HepG2 (cell line): ENCODE measurements around the gene PRODH. TPM values are rescaled to one million over a fixed set of nuclear protein-coding genes. Genes with fewer than 3 reads are reported as not detected.
"Not testable (repeated sequence)": the region's sequence is repeated elsewhere in the genome, so short reads cannot be mapped to it uniquely, and the experiment has no call there.

Experiments used
- ATAC-seq: fragments of 200-7000 bp; cut with Tn5 transposase; 3 replicates; pipeline ENCODE4 v1.9.1; 2020; ENCODE audit warnings: mild to moderate bottlenecking, moderate library complexity
- BruUV-seq: library from RNA; stranded (reverse); fragments of 400-500 nt; replicated peaks from 2 replicates; lab custom pipeline; 2021; lab: Mats Ljungman, UMichigan
- CTCF ChIA-PET: fragments of 300-600 bp; formaldehyde crosslinking; extraction: SDS; loops from one replicate; lab custom pipeline; 2021; ENCODE audit warnings: low total read pairs, inconsistent platforms, low intra/inter-chr PET ratio; lab: Yijun Ruan, JAX
- POLR2A ChIA-PET: fragments of 350-600 bp; sonication (Branson Sonifier 250); formaldehyde crosslinking; loops from one replicate; lab custom pipeline; 2020; ENCODE audit warnings: antibody characterized with exemption, inconsistent platforms; lab: Yijun Ruan, JAX
- DNase-seq: peaks from one replicate; pipeline ENCODE4 v3.0.0-alpha.2; 2015; ENCODE audit warnings: low spot score
- FAIRE-seq: peaks from 3 replicates; lab custom pipeline; 2011; peaks lifted over from hg19 to GRCh38; lab: Jason Lieb, UNC
- H2AFZ ChIP-seq: one replicate; pipeline ENCODE4 v1.6.1; 2011; ENCODE audit warnings: low read length, inconsistent platforms
- H3K27ac ChIP-seq: fragments of 300-600 bp; 3 replicates; pipeline ENCODE4 v1.8.0; 2011; ENCODE audit warnings: mixed run types, mild to moderate bottlenecking, mixed read lengths, low read length, inconsistent platforms; ENCODE audit not compliant: insufficient read depth; ENCODE audit errors: extremely low read length
- H3K27me3 ChIP-seq, 2 experiments: fragments of 200-600 bp in 1 of 2; 2 replicates in 1 of 2; 3 replicates in 1 of 2; pipeline versions ENCODE4 v1.6.0 to v1.8.0; 2011; ENCODE audit warnings: low read length in 2 of 2, mild to moderate bottlenecking in 2 of 2, moderate library complexity in 2 of 2, inconsistent platforms in 1 of 2; ENCODE audit not compliant: insufficient read depth in 2 of 2, control insufficient read depth in 1 of 2
- H3K36me3 ChIP-seq, 2 experiments: fragments of 200-600 bp in 1 of 2; replicated peaks in 1 of 2; 2 replicates in 1 of 2; 3 replicates in 1 of 2; pipeline versions ENCODE4 v1.5.1 to v1.8.0; 2011; ENCODE audit warnings: low read length in 2 of 2, inconsistent platforms in 1 of 2; ENCODE audit not compliant: insufficient read depth in 2 of 2, control insufficient read depth in 1 of 2
- H3K4me1 ChIP-seq: 2 replicates; pipeline ENCODE4 v1.5.1; 2012; ENCODE audit warnings: low read length, inconsistent platforms; ENCODE audit not compliant: insufficient read depth
- H3K4me2 ChIP-seq: 2 replicates; pipeline ENCODE4 v1.6.0; 2011; ENCODE audit warnings: low read depth, low read length, inconsistent platforms
- H3K4me3 ChIP-seq, 3 experiments: fragments of 200-600 bp in 1 of 3; sonication (generic), shearing (Covaris generic) in 1 of 3; replicated peaks in 1 of 3; 2 replicates each; pipeline ENCODE4 v1.5.1; 2011 to 2016; ENCODE audit warnings: low read length in 3 of 3, inconsistent platforms in 2 of 3, low read depth in 2 of 3, mild to moderate bottlenecking in 2 of 3, control low read depth in 1 of 3, mixed read lengths in 1 of 3; ENCODE audit not compliant: insufficient read depth in 1 of 3
- H3K79me2 ChIP-seq: one replicate; pipeline ENCODE4 v1.6.1; 2011; ENCODE audit warnings: low read length, inconsistent platforms; ENCODE audit not compliant: insufficient read depth
- H3K9ac ChIP-seq: 2 replicates; pipeline ENCODE4 v1.6.0; 2011; ENCODE audit warnings: mild to moderate bottlenecking, low read depth, low read length, inconsistent platforms; ENCODE audit not compliant: insufficient read depth
- H3K9me3 ChIP-seq: 2 replicates; pipeline ENCODE4 v1.5.1; 2012; ENCODE audit warnings: mild to moderate bottlenecking, low read length
- H4K20me1 ChIP-seq: 2 replicates; pipeline ENCODE4 v1.6.0; 2011; ENCODE audit warnings: inconsistent platforms, mild to moderate bottlenecking, low read length, moderate library complexity; ENCODE audit not compliant: insufficient read depth
- ZNF629 ChIP-seq: sonication (generic); formaldehyde crosslinking; conservative IDR thresholded peaks from 2 replicates; pipeline ENCODE4 v1.5.0; 2020; ENCODE audit warnings: missing genetic modification reagents
- WGBS: methylation state at CpG from one replicate; pipeline ENCODE4 v1.1.6; 2017; ENCODE audit warnings: low lambda C conversion rate; 5-methylcytosine and 5-hydroxymethylcytosine counted together
- in situ Hi-C: cut with HindIII; loops from 2 replicates; pipeline ENCODE4 v1.10.0; 2017; ENCODE audit warnings: low pct_unique_long_range_greater_than_20kb; ENCODE audit not compliant: extremely low pct_ligation_motif_present
- intact Hi-C: fragments of 100-400 bp; cut with micrococcal nuclease; formaldehyde crosslinking; loops from one replicate; pipeline ENCODE4 v1.10.0; 2022; ENCODE audit not compliant: unreplicated experiment
- polyA plus RNA-seq, 8 experiments: library from polyadenylated mRNA; depleted of rRNA in 3 of 8; stranded (reverse) in 7 of 8; unstranded in 1 of 8; fragments of >200 nt; fragmentation: Illumina TruSeq in 4 of 8; extraction: Trizol in 4 of 8; gene quantifications; 2 replicates each; pipeline versions ENCODE4 v1.2.1 to v1.2.3, GENCODE V29; 2011 to 2016; ENCODE audit warnings: low read depth in 4 of 8, missing spikeins in 1 of 8, mixed read lengths in 1 of 8; ENCODE audit not compliant: insufficient read depth in 1 of 8
- total RNA-seq, 5 experiments: library from RNA; depleted of rRNA; stranded (reverse); fragments of >200 nt; fragmentation: Illumina TruSeq; extraction: Trizol; gene quantifications; 2 replicates each; pipeline ENCODE4 v1.2.3, GENCODE V29; 2016; ENCODE audit warnings: low read depth in 1 of 5

PRODH gene
- total and polyA plus RNA-seq, 2 of the 13 experiments (the other 11 are each of a cell fraction or from before 2014, with no cell fraction given): 0.29 to 0.30 TPM

- H3K9me3 ChIP-seq, H3K4me3 ChIP-seq, H2AFZ ChIP-seq, POLR2A ChIA-PET, DNase-seq, FAIRE-seq, BruUV-seq, ATAC-seq, H3K79me2 ChIP-seq, H4K20me1 ChIP-seq, CTCF ChIA-PET, H3K9ac ChIP-seq, H3K27ac ChIP-seq, H3K36me3 ChIP-seq, H3K4me2 ChIP-seq, intact Hi-C loops: not testable (repeated sequence)
- TF ChIP-seq ZNF629 (CRISPR knock-in tag): peak; percentile 30; the same call in 1 of the 2 replicates
- WGBS: no CpG with 5 or more reads among the region's 8 CpGs
- H3K27me3 ChIP-seq: peaks cover 1 to 20% of the 10 kb centered on the region in 2 experiments; a peak in 3 of 5 replicates
- in situ Hi-C loops: loop anchor here (25.0 kb wide), 2 partner anchors 1190 to 1315 kb away; partner anchors contain the start of gene CCDC188
- peaks cover 27% of the 10 kb centered on the region for H3K4me1 ChIP-seq
These were observed 36.5 kb upstream of the PRODH start for GRCh38 chr22:18972591-18972990.

GRCh38 chr22:18972029-18972428 is 35.9 kb upstream of the PRODH start:
- H2AFZ ChIP-seq, DNase-seq, H3K36me3 ChIP-seq, H4K20me1 ChIP-seq, H3K4me2 ChIP-seq, H3K9me3 ChIP-seq, POLR2A ChIA-PET, intact Hi-C loops, H3K79me2 ChIP-seq, CTCF ChIA-PET, H3K4me3 ChIP-seq, H3K9ac ChIP-seq, ATAC-seq, H3K27ac ChIP-seq, FAIRE-seq, BruUV-seq: not testable (repeated sequence)
- Histone ChIP-seq H3K4me1 (peaks cover 27% of the 10 kb centered on the region), H3K27me3 (peaks cover 1 to 20% of the 10 kb centered on the region in 2 experiments; a peak in 3 of 5 replicates)
- 76% methylated on average over 5 of the region's 7 CpGs for WGBS
- in situ Hi-C loops: loop anchor here (25.0 kb wide), 2 partner anchors 1190 to 1315 kb away; partner anchors contain the start of gene CCDC188
